HEK293 (cell line): ENCODE measurements around the gene LUZP4.

ENCODE experiments used
- CTCF ChIA-PET: fragments of 350-600 bp; formaldehyde crosslinking; extraction: SDS; loops from one replicate; lab custom pipeline; 2021; ENCODE audit warnings: antibody characterized with exemption; lab: Yijun Ruan, JAX
- POLR2A ChIA-PET: fragments of 300-600 bp; formaldehyde crosslinking; extraction: SDS; loops from one replicate; lab custom pipeline; 2020; ENCODE audit warnings: antibody characterized with exemption, inconsistent platforms; lab: Yijun Ruan, JAX
- H3K27ac ChIP-seq: fragments of 200-500 bp; sonication (Bioruptor generic); 2 replicates; pipeline ENCODE4 v1.5.1; 2014; ENCODE audit warnings: low read depth, low read length, control low read depth, inconsistent platforms; ENCODE audit errors: extremely low read depth
- H3K36me3 ChIP-seq, 2 experiments: fragments of 200-500 bp in 1 of 2; sonication (Bioruptor generic) in 1 of 2; 1 replicate in 1 of 2; 2 replicates in 1 of 2; pipeline ENCODE4 v1.5.1; 2014 to 2017; ENCODE audit warnings: inconsistent platforms in 2 of 2, low read length in 2 of 2; ENCODE audit not compliant: control insufficient read depth in 2 of 2, insufficient read depth in 1 of 2
- H3K4me1 ChIP-seq: fragments of 200-500 bp; sonication (Bioruptor generic); 2 replicates; pipeline ENCODE4 v1.5.1; 2014; ENCODE audit warnings: mild to moderate bottlenecking, low read length, inconsistent platforms; ENCODE audit not compliant: control insufficient read depth, insufficient read depth
- H3K4me3 ChIP-seq: 2 replicates; pipeline ENCODE4 v1.5.1; 2011; ENCODE audit warnings: low read depth, mild to moderate bottlenecking, control low read depth, low read length, moderate library complexity
- H3K9me3 ChIP-seq: fragments of 200-500 bp; sonication (Bioruptor generic); 2 replicates; pipeline ENCODE4 v1.5.1; 2014; ENCODE audit warnings: low read depth, low read length, inconsistent platforms; ENCODE audit not compliant: control insufficient read depth, insufficient read depth
- FEZF1 ChIP-seq: fragments of 450-650 bp; formaldehyde crosslinking; IDR thresholded peaks from 2 replicates; pipeline ENCODE4 v1.5.1; 2016; ENCODE audit warnings: missing biosample characterization, missing genetic modification characterization
- GLI2 ChIP-seq: fragments of 450-650 bp; formaldehyde crosslinking; IDR thresholded peaks from 2 replicates; pipeline ENCODE4; 2017; ENCODE audit warnings: missing biosample characterization, missing genetic modification characterization, low read depth, borderline replicate concordance
- HOXD13 ChIP-seq: sonication (generic); formaldehyde crosslinking; IDR thresholded peaks from 2 replicates; pipeline ENCODE4 v1.8.0; 2022; ENCODE audit warnings: missing genetic modification reagents, borderline replicate concordance
- IKZF3 ChIP-seq: fragments of 450-650 bp; IDR thresholded peaks from 2 replicates; pipeline ENCODE4 v1.5.0; 2018; ENCODE audit warnings: missing biosample characterization, mild to moderate bottlenecking, missing genetic modification characterization, moderate library complexity
- INSM2 ChIP-seq: fragments of 450-650 bp; formaldehyde crosslinking; IDR thresholded peaks from 2 replicates; pipeline ENCODE4 v1.5.1; 2016; ENCODE audit warnings: missing biosample characterization, missing genetic modification characterization
- KLF7 ChIP-seq: fragments of 450-650 bp; formaldehyde crosslinking; IDR thresholded peaks from 2 replicates; pipeline ENCODE4 v1.5.1; 2016; ENCODE audit warnings: missing biosample characterization, missing genetic modification characterization, borderline replicate concordance
- KLF8 ChIP-seq: fragments of 450-650 bp; formaldehyde crosslinking; IDR thresholded peaks from 2 replicates; pipeline ENCODE4 v1.5.1; 2016; ENCODE audit warnings: missing biosample characterization, missing genetic modification characterization
- KLF9 ChIP-seq: fragments of 450-650 bp; formaldehyde crosslinking; IDR thresholded peaks from 2 replicates; pipeline ENCODE4 v1.5.1; 2016; ENCODE audit warnings: missing biosample characterization, missing genetic modification characterization, low read depth
- OVOL3 ChIP-seq: fragments of 450-650 bp; formaldehyde crosslinking; IDR thresholded peaks from 2 replicates; pipeline ENCODE4 v1.5.1; 2016; ENCODE audit warnings: missing biosample characterization, missing genetic modification characterization
- SCRT1 ChIP-seq: fragments of 450-650 bp; formaldehyde crosslinking; IDR thresholded peaks from 2 replicates; pipeline ENCODE4 v1.5.1; 2016; ENCODE audit warnings: missing biosample characterization, missing genetic modification characterization, borderline replicate concordance
- ZEB2 ChIP-seq: fragments of 450-650 bp; formaldehyde crosslinking; IDR thresholded peaks from 2 replicates; pipeline ENCODE4 v1.5.1; 2016; ENCODE audit warnings: missing biosample characterization, missing genetic modification characterization
- ZFHX2 ChIP-seq: fragments of 450-650 bp; formaldehyde crosslinking; conservative IDR thresholded peaks from 2 replicates; pipeline ENCODE4 v1.5.1; 2016; ENCODE audit warnings: missing biosample characterization, missing genetic modification characterization
- ZNF2 ChIP-seq: fragments of 450-650 bp; formaldehyde crosslinking; IDR thresholded peaks from 2 replicates; pipeline ENCODE4 v1.5.1; 2016; ENCODE audit warnings: missing biosample characterization, missing genetic modification characterization
- ZNF521 ChIP-seq: fragments of 450-650 bp; formaldehyde crosslinking; IDR thresholded peaks from 2 replicates; pipeline ENCODE4 v1.5.1; 2017; ENCODE audit warnings: missing biosample characterization, mild to moderate bottlenecking, missing genetic modification characterization
- ZNF555 ChIP-seq: fragments of 450-650 bp; formaldehyde crosslinking; conservative IDR thresholded peaks from 2 replicates; pipeline ENCODE4 v1.5.1; 2017; ENCODE audit warnings: missing biosample characterization, mild to moderate bottlenecking, missing genetic modification characterization, inconsistent platforms
- ZNF610 ChIP-seq: fragments of 450-650 bp; formaldehyde crosslinking; IDR thresholded peaks from 2 replicates; pipeline ENCODE4 v1.5.1; 2016; ENCODE audit warnings: missing biosample characterization, missing genetic modification characterization, borderline replicate concordance
- ZNF623 ChIP-seq: fragments of 450-650 bp; formaldehyde crosslinking; IDR thresholded peaks from 2 replicates; pipeline ENCODE4 v1.5.1; 2016; ENCODE audit warnings: missing biosample characterization, missing genetic modification characterization
- ZNF629 ChIP-seq: fragments of 450-650 bp; formaldehyde crosslinking; IDR thresholded peaks from 2 replicates; pipeline ENCODE4 v1.5.1; 2017; ENCODE audit warnings: missing biosample characterization, missing genetic modification characterization
- ZNF654 ChIP-seq: fragments of 450-650 bp; formaldehyde crosslinking; IDR thresholded peaks from 2 replicates; pipeline ENCODE4 v1.5.1; 2016; ENCODE audit warnings: low read depth, missing biosample characterization, missing genetic modification characterization
- ZNF658 ChIP-seq: fragments of 450-650 bp; formaldehyde crosslinking; IDR thresholded peaks from 2 replicates; pipeline ENCODE4; 2016; ENCODE audit warnings: missing biosample characterization, missing genetic modification characterization
- ZNF776 ChIP-seq: fragments of 450-650 bp; formaldehyde crosslinking; IDR thresholded peaks from 2 replicates; pipeline ENCODE4 v1.5.0; 2017; ENCODE audit warnings: missing biosample characterization, missing genetic modification characterization, borderline replicate concordance
- ZNF843 ChIP-seq: fragments of 450-650 bp; formaldehyde crosslinking; IDR thresholded peaks from 2 replicates; pipeline ENCODE4 v1.5.1; 2016; ENCODE audit warnings: missing biosample characterization, missing genetic modification characterization
- ZXDB ChIP-seq: fragments of 450-650 bp; formaldehyde crosslinking; IDR thresholded peaks from 2 replicates; pipeline ENCODE4 v1.5.1; 2016; ENCODE audit warnings: missing biosample characterization, missing genetic modification characterization
- TF ChIP-seq, protein P1 (sequence below): fragments of 450-650 bp; formaldehyde crosslinking; IDR thresholded peaks from 2 replicates; pipeline ENCODE4 v1.5.1; 2016; ENCODE audit warnings: missing biosample characterization, missing genetic modification characterization
- TF ChIP-seq, protein P2 (sequence below): fragments of 450-650 bp; formaldehyde crosslinking; IDR thresholded peaks from 2 replicates; pipeline ENCODE4 v1.5.1; 2016; ENCODE audit warnings: missing biosample characterization, missing genetic modification characterization
- TF ChIP-seq, protein P3 (sequence below): fragments of 450-650 bp; IDR thresholded peaks from 2 replicates; pipeline ENCODE4 v1.5.1; 2018; ENCODE audit warnings: missing biosample characterization, mild to moderate bottlenecking, missing genetic modification characterization
- TF ChIP-seq, protein P4 (sequence below): fragments of 450-650 bp; formaldehyde crosslinking; IDR thresholded peaks from 2 replicates; pipeline ENCODE4 v1.5.1; 2016; ENCODE audit warnings: missing biosample characterization, missing genetic modification characterization

The LUZP4 gene

GRCh38 chrX:115257711-115258110, 31.8 kb upstream of the LUZP4 start:
- Histone ChIP-seq H3K9me3 (no peaks in the 10 kb centered on the region), H3K4me3 (no peak overlapping the region)
- ChIA-PET POLR2A (no interaction called here), CTCF (interaction anchor here (0.9 to 1.2 kb wide), 2 partner anchors 9 to 30 kb away, joined by 4 to 6 read pairs; no protein-coding TSS in a partner anchor)
- TF ChIP-seq SCRT1 (tag by site-specific recombination) (no peak), ZNF658 (tag by site-specific recombination) (no peak), KLF7 (no peak)
- TF ChIP-seq, all 188 proteins: peak for 0
- H3K27ac ChIP-seq = no peak overlapping the region
- no peaks in the 10 kb centered on the region for H3K4me1 ChIP-seq
- H3K36me3 ChIP-seq = no peaks in the 10 kb centered on the region

GRCh38 chrX:115259238-115259875, 30.2 kb upstream of the LUZP4 start:
- POLR2A ChIA-PET = interaction anchor here (0.7 to 1.5 kb wide), 3 partner anchors 25 to 219 kb away, joined by 3 to 4 read pairs (median 3); no protein-coding TSS in a partner anchor
- CTCF ChIA-PET = interaction anchor here (1.0 kb wide), 1 partner anchor 28 kb away, joined by 3 read pairs; no protein-coding TSS in a partner anchor
- TF ChIP-seq KLF9 (tag by site-specific recombination) = no peak
- peak; percentile 40; the same call in 1 of the 2 replicates for TF ChIP-seq KLF8 (tag by site-specific recombination)
- TF ChIP-seq ZNF2 = no peak
- peak; percentile 57; the same call in 1 of the 2 replicates for TF ChIP-seq ZEB2 (tag by site-specific recombination)
- TF ChIP-seq OVOL3 = no peak
- no peak for TF ChIP-seq IKZF3 (tag by site-specific recombination)
- peak; percentile 47; the same call in 1 of the 2 replicates for TF ChIP-seq ZNF843 (tag by site-specific recombination)
- TF ChIP-seq, protein P1, sequence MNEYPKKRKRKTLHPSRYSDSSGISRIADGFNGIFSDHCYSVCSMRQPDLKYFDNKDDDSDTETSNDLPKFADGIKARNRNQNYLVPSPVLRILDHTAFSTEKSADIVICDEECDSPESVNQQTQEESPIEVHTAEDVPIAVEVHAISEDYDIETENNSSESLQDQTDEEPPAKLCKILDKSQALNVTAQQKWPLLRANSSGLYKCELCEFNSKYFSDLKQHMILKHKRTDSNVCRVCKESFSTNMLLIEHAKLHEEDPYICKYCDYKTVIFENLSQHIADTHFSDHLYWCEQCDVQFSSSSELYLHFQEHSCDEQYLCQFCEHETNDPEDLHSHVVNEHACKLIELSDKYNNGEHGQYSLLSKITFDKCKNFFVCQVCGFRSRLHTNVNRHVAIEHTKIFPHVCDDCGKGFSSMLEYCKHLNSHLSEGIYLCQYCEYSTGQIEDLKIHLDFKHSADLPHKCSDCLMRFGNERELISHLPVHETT (tag by site-specific recombination) = 0 out of 2 replicates have a peak, but pooled peaks have one; percentile 42
- TF ChIP-seq, protein P2, sequence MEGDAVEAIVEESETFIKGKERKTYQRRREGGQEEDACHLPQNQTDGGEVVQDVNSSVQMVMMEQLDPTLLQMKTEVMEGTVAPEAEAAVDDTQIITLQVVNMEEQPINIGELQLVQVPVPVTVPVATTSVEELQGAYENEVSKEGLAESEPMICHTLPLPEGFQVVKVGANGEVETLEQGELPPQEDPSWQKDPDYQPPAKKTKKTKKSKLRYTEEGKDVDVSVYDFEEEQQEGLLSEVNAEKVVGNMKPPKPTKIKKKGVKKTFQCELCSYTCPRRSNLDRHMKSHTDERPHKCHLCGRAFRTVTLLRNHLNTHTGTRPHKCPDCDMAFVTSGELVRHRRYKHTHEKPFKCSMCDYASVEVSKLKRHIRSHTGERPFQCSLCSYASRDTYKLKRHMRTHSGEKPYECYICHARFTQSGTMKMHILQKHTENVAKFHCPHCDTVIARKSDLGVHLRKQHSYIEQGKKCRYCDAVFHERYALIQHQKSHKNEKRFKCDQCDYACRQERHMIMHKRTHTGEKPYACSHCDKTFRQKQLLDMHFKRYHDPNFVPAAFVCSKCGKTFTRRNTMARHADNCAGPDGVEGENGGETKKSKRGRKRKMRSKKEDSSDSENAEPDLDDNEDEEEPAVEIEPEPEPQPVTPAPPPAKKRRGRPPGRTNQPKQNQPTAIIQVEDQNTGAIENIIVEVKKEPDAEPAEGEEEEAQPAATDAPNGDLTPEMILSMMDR (tag by site-specific recombination) = no peak
- TF ChIP-seq ZNF776 (tag by site-specific recombination) = no peak
- TF ChIP-seq FEZF1 (tag by site-specific recombination) = peak; percentile 47; the same call in 1 of the 2 replicates
- TF ChIP-seq ZNF623 (tag by site-specific recombination) = no peak
- no peak for TF ChIP-seq ZNF521 (tag by site-specific recombination)
- no peak for TF ChIP-seq ZFHX2 (tag by site-specific recombination)
- TF ChIP-seq HOXD13 (CRISPR knock-in tag) = peak; percentile 67; the same call in 1 of the 2 replicates
- TF ChIP-seq ZXDB (tag by site-specific recombination) = 0 out of 2 replicates have a peak, but pooled peaks have one; percentile 33
- TF ChIP-seq ZNF555 (tag by site-specific recombination) = no peak
- TF ChIP-seq, protein P3, sequence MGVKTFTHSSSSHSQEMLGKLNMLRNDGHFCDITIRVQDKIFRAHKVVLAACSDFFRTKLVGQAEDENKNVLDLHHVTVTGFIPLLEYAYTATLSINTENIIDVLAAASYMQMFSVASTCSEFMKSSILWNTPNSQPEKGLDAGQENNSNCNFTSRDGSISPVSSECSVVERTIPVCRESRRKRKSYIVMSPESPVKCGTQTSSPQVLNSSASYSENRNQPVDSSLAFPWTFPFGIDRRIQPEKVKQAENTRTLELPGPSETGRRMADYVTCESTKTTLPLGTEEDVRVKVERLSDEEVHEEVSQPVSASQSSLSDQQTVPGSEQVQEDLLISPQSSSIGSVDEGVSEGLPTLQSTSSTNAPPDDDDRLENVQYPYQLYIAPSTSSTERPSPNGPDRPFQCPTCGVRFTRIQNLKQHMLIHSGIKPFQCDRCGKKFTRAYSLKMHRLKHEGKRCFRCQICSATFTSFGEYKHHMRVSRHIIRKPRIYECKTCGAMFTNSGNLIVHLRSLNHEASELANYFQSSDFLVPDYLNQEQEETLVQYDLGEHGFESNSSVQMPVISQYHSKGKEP = no peak
- TF ChIP-seq GLI2 (tag by site-specific recombination) = 0 out of 2 replicates have a peak, but pooled peaks have one; percentile 10
- peak; percentile 62 for TF ChIP-seq ZNF629 (tag by site-specific recombination)
- TF ChIP-seq, protein P4, sequence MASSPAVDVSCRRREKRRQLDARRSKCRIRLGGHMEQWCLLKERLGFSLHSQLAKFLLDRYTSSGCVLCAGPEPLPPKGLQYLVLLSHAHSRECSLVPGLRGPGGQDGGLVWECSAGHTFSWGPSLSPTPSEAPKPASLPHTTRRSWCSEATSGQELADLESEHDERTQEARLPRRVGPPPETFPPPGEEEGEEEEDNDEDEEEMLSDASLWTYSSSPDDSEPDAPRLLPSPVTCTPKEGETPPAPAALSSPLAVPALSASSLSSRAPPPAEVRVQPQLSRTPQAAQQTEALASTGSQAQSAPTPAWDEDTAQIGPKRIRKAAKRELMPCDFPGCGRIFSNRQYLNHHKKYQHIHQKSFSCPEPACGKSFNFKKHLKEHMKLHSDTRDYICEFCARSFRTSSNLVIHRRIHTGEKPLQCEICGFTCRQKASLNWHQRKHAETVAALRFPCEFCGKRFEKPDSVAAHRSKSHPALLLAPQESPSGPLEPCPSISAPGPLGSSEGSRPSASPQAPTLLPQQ (tag by site-specific recombination) = 0 out of 2 replicates have a peak, but pooled peaks have one; percentile 13
- no peak for TF ChIP-seq ZNF654 (tag by site-specific recombination)
- TF ChIP-seq ZNF610 (tag by site-specific recombination) = peak; percentile 36; the same call in 1 of the 2 replicates
- TF ChIP-seq INSM2 (tag by site-specific recombination) = peak; percentile 40; the same call in 1 of the 2 replicates

More at GRCh38 chrX:115259238-115259875, 30.2 kb upstream of the LUZP4 start:
- H3K27ac ChIP-seq = peak overlapping the region; percentile 66
- no peak overlapping the region for H3K4me3 ChIP-seq
- no peaks in the 10 kb centered on the region for H3K9me3 ChIP-seq
- no peaks in the 10 kb centered on the region for H3K4me1 ChIP-seq
- H3K36me3 ChIP-seq = no peaks in the 10 kb centered on the region
